Right lobe of liver (tissue), 4 donors: ENCODE measurements around the gene NCOA3.

Experiments
- CTCF ChIP-seq, 4 donors: fragments of 200-600 bp in 3 of 4; fragments of 450-650 bp in 1 of 4; IDR thresholded peaks; one replicate each; pipeline versions ENCODE4 v1.5.1 to v1.8.0; 2016 to 2022; ENCODE audit warnings: antibody characterized with exemption in 4 of 4, mild to moderate bottlenecking in 2 of 4
- POLR2A ChIP-seq: fragments of 450-650 bp; IDR thresholded peaks from one replicate; pipeline ENCODE4 v1.6.1; 2017; ENCODE audit warnings: antibody characterized with exemption, mild to moderate bottlenecking
- donor health status: DM: no; HTN: no; CAD: no.
- donor health status: DM: no; HTN: no; CAD: no.
- donor health status: DM: no; HTN: yes; CAD: no.

- TF ChIP-seq CTCF (IDR thresholded peaks at IDR 0.05) (no peak), POLR2A (no peak)
Measured at GRCh38 chr20:47664068-47664437, 162.4 kb downstream of the NCOA3 start.
